Right renal cortex interstitium (tissue), 3 donors: Measurements from ENCODE around the gene LRRC71. TPM values are rescaled to one million over a fixed set of nuclear protein-coding genes. Genes with fewer than 3 reads are reported as not detected.

Experiments used
- DNase-seq, 3 donors: peaks; one replicate each; pipeline ENCODE4 v3.0.0-alpha.2; 2013; ENCODE audit warnings: low read depth in 3 of 3, low spot score in 2 of 3
- polyA plus RNA-seq, 3 donors: library from polyadenylated mRNA; unstranded; fragments of 120-200 nt; gene quantifications; one replicate each; pipeline ENCODE4 v1.2.1, GENCODE V29; 2013; ENCODE audit not compliant: insufficient read length in 3 of 3

The LRRC71 gene
- polyA plus RNA-seq, 3 donors, result 0.26 to 0.40 (median 0.35) TPM

DNA sequence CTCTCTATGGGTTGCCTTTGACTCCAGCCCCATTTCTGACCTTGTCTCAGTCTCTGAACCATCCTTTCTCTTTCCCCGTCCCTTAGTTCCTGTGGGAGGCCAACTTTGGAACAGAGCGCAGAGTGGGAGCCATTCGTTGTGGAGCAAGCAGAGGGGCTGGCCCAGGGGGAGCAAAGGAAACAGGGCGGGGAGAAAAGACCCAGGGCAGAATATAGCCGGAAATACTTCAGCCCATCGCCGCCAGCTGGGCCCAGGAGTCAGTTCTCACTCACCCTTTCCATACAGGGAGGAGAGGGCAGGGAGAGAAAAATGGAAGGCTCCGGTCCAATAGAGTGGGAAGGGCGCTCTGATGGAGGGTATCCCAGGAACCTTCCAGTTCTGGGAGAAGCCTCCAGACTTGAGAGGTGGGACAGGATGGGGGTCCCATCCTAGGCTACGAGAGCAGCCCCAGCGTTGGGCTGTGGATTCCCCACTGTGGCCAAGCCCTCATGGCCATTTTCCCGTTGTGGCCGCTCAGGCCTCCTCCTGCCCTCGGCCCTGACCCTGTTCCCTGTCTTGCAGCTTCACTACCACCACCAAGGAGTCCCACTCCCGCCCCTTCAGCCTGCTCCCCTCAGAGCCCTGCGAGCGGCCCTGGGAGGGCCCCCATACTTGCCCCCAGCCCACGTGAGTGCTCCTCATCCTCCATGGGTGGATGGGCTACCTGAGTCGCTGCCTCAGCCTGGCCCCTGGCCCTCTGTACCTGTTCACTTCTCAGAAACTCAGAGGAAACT, 16.1 kb upstream of the LRRC71 start:
- no peak for DNase-seq

DNA sequence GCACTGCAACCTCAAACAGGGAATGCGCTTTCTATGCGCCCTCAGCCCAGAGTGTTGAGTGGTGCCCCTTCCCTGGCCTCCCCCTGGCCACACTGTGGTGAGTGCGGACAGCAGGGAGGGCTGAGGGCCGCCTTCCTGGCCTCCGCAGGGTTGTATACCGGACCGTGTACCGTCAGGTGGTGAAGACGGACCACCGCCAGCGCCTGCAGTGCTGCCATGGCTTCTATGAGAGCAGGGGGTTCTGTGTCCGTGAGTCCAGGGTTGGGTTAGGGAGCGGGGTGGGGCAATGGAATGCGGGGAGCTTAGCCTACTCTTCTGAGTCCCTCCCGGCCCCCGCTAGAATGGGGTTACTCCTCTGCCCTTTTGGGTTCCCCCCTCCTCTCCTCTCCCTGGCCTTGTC, 15.3 kb upstream of the LRRC71 start:
- DNase-seq, result no peak

DNA sequence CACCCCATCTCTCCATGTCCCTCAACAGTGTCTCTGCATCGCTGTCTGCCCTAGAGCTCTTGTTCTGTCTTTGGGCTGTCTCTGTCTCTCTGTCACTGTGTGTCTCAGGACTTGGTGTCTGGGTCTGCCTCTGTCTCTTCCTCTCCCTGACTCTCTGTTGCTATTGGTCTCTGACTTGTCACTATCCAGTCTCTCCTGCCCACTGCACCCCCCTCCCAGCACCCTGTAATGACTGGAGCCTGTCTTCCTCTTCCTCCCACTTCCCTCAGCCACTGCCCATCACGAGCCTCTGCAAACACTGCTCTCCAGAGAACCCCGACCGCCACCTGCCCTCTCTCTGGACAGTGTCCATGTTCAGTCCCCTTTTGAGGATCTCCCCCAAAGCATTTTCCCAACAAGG, 14.8 kb upstream of the LRRC71 start:
- DNase-seq, result no peak

DNA sequence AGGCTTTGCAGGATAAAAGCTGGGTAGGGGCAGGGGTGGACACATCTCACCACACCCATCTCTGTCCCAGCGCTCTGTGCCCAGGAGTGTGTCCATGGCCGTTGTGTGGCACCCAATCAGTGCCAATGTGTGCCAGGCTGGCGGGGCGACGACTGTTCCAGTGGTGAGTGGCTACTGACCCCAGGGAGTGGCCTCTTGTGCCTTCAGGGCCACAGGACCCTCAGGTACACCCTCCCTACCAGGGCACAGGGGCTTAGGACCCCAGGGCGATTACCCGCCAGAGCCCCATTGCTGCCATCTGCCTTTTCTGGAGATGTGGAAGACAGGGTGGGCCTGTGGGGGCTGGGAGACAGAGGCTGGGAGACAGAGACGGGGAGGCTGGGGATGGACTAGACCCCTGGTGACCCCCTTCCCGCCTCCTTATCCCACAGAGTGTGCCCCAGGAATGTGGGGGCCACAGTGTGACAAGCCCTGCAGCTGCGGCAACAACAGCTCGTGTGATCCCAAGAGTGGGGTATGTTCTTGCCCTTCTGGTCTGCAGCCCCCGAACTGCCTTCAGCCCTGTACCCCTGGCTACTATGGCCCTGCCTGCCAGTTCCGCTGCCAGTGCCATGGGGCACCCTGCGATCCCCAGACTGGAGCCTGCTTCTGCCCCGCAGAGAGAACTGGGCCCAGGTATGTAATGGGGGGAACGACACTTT, 14.1 kb upstream of the LRRC71 start:
- no peak for DNase-seq

DNA sequence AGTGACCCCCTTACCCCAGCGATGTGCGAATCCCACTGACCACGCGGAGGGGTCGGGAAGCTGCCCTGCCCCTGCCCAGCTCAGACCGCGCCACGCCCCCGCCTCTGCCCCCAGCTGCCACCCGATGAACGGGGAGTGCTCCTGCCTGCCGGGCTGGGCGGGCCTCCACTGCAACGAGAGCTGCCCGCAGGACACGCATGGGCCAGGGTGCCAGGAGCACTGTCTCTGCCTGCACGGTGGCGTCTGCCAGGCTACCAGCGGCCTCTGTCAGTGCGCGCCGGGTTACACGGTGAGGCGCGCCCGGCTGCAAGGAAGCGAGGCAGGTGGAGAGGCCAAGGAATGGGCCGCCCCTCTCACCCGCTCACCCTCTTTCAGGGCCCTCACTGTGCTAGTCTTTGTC, 11.9 kb upstream of the LRRC71 start:
- no peak for DNase-seq

DNA sequence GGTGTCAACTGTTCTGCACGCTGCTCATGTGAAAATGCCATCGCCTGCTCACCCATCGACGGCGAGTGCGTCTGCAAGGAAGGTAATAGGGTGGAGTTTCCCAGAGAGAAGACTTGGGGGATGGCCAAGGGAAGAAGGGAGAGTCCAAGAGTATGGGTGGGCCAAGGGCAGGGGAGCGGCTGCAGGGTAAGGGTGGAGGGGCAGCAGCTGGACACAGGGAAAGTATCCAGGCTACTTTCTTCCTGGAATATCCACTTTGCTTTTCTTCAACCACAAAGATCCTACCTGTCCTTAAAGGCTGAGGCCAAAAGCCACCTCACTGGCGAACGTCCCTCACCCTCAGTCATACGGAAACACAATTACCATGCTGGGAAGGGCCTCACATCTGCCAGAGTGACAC, 11.5 kb upstream of the LRRC71 start:
- DNase-seq, result no peak

DNA sequence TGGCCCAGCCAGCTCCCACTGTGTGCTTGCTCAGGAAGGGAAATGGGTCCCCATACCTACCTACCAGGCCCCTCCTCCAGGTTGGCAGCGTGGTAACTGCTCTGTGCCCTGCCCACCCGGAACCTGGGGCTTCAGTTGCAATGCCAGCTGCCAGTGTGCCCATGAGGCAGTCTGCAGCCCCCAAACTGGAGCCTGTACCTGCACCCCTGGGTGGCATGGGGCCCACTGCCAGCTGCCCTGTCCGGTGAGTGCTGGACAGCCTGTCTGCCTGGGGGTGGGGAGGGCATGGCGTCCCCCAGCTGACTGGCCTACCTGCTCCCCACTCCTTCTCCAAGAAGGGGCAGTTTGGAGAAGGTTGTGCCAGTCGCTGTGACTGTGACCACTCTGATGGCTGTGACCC, 10.8 kb upstream of the LRRC71 start:
- DNase-seq, result no peak

DNA sequence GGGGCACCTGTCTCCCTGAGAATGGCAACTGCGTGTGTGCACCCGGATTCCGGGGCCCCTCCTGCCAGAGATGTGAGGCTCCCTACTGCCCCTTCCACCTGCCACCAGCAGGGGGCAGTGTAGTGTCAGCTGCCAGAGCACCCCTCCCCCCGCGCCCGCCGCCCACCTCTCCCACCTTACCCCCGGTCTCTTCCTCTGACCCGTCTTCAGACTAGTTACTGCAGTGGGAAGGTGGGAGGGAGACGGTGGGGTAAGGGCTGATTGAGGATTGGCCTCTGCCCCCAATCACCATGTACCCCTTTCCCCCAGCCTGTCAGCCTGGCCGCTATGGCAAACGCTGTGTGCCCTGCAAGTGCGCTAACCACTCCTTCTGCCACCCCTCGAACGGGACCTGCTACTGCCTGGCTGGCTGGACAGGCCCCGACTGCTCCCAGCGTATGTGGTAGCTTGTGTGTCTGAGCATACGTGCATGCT, 10.1 kb upstream of the LRRC71 start:
- no peak for DNase-seq

DNA sequence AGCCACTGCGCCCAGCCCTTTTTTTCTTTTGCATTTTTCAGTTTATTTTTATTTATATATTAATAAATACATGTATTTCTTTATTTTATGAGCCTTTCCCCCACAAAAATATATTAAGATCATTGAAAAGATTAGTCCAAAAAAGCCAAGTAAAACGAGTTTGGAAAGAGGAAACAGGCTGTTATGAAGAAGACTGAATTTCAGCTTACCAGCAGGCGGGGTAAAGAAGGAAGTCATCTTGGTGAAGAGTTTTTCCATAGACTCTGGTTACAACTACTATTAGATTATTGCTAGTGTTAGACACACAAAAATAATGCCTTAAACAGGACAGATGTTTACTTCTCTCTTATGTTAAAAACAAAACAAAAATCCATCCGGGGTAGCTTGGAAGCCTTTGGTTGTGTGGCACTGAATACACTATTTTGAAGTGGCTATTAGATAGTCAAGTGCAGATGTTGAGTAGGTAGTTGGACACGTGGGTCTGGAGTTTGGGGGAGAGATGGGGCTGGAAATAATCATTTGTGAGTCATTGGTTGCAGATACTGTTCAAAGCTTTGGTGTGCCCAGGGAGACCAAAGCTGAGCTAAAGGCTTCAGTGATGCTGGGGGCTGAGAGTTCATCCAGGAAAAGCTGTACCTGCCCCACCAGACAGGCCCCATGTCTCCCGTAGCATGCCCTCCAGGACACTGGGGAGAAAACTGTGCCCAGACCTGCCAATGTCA, 8.7 kb upstream of the LRRC71 start:
- no peak for DNase-seq

DNA sequence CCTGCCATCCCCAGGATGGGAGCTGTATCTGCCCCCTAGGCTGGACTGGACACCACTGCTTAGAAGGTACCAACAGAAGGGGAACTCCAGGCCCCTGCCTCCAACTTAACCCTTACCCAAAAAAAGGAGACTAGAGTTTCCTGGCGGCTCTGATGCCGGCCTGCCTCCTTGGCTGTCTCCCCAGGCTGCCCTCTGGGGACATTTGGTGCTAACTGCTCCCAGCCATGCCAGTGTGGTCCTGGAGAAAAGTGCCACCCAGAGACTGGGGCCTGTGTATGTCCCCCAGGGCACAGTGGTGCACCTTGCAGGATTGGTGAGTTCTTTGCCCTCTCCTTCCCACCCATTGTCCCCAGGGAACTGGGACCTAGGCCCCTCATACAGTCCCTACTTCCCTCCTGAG, 8.1 kb upstream of the LRRC71 start:
- DNase-seq, result no peak

DNA sequence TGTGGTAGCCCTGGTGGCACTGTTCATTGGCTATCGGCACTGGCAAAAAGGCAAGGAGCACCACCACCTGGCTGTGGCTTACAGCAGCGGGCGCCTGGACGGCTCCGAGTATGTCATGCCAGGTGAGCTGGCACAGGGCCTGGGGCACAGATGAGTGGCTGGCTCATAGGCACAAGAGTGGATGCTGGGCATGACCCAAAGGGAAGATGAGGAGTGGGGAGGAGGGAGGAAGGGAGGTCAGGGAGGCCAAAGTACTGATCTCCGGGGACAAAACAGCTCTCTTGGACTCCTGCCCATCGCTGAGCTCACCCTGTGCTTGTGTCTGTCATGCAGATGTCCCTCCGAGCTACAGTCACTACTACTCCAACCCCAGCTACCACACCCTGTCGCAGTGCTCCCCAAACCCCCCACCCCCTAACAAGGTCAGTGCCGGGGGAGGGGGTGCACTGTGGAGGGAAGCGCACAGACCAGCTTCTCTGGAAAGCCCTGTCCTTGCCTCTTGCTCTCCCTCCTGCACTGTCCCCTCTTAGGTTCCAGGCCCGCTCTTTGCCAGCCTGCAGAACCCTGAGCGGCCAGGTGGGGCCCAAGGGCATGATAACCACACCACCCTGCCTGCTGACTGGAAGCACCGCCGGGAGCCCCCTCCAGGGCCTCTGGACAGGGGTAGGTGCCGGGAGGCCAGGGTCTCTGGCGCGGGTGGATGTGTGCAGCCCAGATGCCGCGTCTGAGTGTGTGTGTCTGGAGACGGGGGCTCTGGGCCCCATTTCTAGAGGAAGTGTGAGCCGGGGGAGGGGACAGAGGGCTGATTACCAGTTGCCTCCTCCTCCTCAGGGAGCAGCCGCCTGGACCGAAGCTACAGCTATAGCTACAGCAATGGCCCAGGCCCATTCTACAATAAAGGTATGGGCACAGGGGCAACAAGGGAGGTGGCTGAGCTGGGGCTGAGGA, 7.3 kb upstream of the LRRC71 start:
- no peak for DNase-seq

DNA sequence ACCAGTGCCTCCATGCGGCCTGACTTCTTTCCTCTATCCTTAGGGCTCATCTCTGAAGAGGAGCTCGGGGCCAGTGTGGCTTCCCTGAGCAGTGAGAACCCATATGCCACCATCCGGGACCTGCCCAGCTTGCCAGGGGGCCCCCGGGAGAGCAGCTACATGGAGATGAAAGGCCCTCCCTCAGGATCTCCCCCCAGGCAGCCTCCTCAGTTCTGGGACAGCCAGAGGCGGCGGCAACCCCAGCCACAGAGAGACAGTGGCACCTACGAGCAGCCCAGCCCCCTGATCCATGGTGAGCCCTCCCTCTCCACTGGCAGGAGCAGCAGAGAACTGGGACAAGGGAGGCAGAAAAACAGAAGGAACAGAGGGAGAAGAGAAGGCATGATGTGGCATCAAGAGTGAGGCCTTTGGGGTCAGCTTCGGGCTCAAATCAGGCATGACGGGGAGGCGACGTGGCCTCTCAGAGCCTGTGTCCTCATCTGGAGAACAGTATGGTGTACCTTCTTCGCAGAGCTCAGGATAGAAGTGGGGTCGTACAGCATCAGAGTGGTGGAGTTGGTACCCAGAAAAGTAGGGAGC, 6.5 kb upstream of the LRRC71 start:
- no peak for DNase-seq

DNA sequence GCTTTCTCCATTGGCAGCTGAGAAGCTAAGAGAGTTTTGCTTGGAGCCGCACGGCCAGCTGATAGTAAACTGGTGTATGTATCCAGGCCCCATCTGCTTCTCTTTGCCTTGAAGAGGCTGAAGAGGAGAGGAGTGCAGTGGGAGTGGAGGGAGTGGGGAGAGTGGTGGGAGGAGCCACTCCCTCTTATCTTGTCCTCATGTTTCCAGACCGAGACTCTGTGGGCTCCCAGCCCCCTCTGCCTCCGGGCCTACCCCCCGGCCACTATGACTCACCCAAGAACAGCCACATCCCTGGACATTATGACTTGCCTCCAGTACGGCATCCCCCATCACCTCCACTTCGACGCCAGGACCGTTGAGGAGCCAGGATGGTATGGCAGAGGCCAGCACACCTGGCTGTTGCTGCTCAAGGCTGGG, 6.0 kb upstream of the LRRC71 start:
- DNase-seq, result no peak

DNA sequence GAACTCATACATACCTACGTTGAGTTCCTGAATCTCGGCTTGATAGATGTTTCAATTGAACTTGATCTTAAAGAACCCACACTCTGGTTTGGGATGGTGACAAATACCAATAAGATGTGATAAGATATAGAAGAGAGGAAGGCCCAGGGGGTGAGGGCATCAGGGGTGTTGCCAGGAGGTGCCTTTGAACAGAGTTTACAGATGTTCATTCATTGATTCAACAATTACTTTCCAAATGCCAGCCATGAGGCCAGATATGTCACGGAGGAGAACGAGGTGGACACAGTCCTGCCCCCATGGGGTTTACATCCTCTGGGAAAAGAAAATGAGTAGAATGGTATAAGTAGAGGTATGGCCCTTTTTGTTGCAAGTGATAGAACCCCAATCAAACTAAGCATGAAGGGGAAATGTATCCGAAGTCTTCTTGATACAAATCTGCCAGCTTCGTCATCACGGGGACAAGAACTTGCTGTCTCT, 659 bp downstream of the LRRC71 start:
- no peak for DNase-seq

DNA sequence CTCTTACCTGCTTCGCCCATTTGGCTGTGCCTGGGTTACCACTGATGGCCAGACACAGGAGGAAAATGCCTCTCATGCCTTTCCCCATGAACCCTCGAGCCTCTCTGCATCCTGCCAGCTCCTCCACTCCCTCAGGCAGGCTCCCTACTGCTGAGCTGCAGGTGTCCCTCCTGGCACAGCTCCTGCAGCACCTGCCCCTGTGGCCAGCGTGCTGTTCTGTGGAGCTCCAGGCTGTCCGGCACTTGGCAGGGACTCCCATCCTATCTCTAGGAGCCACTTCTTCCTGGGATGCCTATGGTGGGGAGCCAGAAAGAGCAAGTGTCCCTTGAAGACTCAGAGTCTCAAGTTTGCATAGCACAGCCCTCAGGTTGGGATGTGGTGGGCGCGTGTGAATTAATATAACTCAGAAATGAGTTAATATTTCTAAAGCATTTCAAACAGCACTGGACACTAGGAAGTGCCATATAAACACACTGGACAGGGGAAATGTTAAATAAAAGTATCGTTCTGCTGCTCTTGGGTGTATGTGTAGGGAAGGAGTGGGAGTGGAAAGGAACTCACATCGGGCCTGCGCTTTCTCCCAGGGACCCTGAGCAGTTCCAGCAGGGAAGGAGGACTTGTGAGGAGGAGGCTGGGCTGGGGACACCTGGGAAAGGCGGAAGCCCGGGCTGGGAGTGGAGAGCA, 2.7 kb downstream of the LRRC71 start:
- DNase-seq, result no peak

DNA sequence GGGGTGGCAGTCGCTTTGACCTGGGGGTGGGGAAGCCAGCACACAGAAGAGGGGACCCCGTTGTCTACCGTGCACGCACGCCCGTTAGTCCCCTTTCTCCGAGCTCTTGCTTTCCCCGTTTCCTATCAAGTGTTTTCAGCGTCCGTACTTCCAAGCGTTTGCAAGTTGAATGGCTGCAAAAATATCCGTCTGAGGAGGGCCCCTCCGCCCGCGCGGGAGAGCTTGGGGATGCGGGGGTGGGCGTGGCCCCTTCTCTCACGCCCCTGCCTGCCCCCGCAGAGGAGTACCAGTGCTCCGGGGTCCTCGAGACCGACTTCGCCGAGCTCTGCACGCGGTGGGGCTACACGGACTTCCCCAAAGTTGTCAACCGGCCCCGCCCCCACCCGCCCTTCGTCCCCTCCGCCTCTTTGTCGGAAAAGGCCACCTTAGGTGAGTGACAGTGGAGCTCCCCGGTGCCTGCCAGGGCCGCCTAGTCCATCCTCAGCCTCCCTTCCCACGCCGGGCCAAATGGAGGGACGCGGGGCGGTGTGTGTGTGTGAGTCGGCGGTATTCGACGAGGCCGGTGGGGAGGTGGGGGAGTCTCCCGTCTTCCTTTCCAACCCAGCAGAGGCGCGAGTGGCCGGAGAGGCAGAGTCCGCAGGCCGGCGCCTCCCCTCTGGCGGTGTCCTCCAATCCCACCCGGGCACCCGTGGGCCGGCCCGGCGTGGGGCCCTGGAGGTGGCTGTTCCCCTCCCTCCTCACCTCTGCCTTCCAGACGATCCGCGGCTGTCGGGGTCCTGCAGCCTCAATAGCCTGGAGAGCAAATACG, 3.4 kb downstream of the LRRC71 start:
- no peak for DNase-seq

DNA sequence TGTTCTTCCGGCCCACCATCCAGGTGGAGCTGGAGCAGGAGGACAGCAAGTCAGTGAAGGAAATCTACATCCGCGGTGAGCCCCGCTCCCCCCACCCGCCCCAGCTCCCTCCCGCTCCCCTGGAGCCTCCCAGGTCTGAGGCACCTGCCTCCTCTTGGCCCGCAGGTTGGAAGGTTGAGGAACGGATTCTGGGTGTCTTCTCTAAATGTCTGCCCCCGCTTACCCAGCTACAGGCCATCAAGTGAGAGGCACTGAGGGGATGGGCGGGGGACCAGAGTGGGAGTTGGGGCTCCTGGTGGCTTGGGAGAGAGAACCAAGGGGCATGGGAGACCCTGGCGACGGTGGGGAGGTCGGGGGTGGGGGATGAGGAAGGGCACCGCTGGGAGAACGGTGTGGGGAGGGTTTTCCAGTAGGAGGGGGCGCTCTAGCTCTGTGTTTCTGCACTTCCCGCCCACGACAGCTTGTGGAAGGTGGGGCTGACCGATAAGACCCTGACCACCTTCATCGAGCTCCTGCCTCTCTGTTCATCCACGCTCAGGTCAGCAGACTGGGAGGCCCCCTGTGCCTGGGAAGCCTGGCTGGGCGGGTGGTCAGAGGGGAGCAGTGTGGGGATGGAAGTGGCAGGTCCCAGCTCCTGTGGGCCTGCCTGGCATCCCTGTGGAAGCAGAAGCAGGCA, 4.2 kb downstream of the LRRC71 start:
- no peak for DNase-seq
